NCI-H2107 treated with DMSO at 0.1 percent for 48 hours (cell line): ENCODE results near the gene POC1B.

Experiments
- DNase-seq: peaks from one replicate; lab custom pipeline; 2025; ENCODE audit not compliant: unreplicated experiment; lab: John Stamatoyannopoulos, UW

Gene POC1B

GRCh38 chr12:89389755-89390661 is 135.8 kb downstream of the POC1B start:
- DNase-seq = no peak

- DNase-seq = no peak
Measured at GRCh38 chr12:89386138-89386537, 139.7 kb downstream of the POC1B start.

DNA sequence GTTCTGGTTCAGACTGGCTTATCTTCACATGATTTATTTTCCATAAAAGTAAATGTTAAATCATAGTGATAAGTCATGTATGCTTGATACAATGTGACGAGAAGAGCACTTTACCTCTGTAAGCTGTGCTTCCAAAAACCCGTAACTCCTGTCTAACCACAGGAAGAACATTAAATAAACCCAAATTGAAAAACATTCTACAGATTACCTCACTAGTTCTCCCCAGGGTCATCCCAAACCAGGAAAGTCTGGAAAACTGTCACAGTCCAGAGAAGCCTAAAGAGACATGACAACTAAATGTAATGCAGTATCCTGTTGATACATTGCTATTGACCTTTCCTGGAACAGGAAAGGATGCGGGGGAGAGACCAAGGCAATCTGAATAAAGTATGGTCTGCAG is 141.0 kb downstream of the POC1B start:
- no peak for DNase-seq

- no peak for DNase-seq
Measured at GRCh38 chr12:89384050-89384758, 141.6 kb downstream of the POC1B start.

DNA sequence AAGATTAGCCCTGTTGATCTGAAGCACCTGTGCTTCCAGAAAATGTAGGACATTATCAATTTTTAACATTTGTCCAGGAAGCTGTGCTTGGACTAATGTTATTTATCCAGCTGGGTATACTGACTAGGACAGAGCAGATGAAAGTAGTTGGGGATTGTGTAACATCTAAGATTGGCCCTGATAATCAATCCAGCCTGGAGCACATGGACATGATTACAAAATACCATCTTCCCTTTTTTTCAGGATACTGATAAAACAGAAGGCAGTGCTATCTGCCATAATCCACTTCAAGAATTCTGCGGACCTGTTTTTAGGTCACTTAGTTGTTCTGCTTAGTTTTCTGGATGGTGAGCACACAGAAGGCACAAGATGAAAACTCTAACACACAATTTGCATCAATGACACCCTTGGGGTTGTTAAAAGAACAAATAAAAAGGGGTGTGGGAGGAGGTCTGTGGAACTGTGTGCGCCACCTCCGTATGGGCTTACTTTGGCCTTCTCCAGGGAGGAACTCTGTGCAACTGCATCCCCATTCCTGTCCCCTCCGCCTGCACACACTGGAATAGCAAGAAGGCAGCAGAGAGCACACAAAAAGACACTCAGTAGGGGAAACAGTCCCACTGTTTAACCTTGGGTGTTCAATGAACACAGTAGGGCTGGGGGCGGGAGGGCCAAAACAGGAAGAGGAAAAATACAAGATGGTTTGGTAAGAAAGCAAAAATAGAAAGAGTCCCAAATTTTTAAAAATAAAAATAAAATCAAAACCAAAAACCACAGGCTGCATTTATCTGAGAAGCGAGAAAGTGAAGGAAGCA is 142.4 kb downstream of the POC1B start:
- DNase-seq = no peak

DNA sequence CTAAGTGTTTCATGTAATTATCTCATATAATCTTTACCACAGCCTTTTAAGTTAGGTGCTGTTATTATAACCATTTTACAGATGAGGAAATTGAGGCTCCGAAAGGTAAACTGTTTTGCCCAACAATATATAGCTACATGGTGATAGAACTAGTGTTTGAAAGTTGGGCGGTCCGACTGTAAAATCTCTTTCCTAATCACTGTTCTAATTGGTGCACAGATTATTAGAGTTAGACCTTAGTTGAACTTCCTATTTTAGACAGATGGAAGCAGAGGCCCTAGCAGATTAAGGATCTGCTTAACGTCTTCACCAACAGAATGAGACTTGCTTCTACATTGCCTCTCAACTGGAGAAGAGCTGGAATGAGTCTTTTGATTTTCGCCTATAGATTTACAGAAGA is 143.5 kb downstream of the POC1B start:
- DNase-seq = no peak

DNA sequence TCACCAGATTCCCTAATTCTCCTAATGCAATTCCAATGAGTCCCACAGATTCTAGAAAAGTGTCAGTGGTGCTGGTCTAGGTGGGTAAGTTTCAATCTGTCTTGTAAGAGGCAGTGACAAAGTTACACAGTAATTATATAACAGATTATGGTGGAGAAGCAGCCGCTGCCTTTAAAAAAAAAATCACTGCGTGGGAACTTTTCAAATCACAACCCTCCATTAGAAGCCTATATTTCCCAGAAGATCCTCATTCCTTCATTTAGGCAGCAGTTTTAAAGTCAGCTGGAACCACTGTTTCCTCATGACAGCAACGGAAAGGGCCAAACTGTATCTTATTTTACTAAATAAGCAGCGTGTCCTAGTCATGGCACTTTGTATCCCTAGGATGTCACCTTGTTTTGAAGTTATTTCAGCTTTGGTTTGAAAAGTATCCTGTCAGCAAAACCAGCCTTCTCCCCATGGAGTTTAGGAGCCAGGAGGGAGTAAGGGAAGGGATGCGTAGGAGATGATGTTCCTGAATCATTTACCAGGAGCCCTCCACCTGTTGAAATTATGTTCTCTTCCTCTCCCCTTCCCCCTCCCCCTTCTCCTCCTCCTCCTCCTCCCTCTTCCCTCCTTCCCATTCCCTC is 145.9 kb downstream of the POC1B start:
- DNase-seq = no peak

DNA sequence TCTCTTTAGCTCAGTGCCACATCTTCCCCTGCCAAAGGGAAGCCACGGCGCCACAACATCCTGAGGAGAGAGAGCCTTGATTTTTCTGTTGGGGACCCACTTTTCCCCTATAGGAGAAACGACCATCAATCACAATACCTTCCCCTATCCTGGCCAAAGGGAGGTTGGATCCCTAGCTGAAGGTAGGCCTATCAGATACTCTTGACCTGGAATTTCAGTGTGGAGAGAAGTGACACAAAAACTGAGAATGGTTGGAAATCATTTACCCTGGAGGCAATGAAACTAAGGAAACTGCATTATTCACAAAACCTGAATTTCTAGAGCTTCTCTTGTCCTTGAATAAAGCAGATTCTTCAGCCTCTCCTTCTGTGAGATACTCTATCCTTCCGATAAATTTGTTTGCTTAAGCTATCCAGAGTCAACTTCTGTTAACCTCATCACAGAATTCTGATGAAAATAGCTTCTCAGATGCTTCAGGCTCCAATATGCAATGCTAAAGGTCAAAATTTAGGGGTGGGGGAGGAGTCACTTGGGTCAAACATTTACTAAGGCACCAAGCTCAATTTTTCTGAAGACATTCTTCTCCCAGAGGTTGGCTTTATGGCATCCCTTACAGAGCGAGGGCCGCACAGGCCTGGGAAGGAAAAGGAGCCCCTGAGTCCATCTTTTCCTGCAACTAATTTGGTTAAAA is 146.6 kb downstream of the POC1B start:
- DNase-seq = no peak

DNA sequence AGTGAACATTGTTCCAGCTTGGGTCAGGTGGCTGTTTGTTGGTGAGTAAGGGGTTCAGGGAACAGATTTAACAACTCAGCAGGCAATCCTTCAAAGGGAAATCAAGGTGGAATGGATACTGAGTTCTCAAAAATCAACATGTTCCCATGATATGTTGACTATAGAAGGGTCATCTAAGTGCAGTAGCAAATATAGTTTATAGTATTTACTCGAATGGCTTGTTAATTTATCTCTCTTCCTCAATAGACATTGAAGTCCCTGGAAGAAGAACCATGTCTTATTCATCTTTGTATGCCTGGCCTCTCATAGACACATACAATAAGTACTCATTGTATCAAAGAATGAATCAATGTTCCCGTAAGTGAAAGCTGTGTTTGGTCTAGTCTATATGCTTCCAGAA is 149.0 kb downstream of the POC1B start:
- no peak for DNase-seq

GRCh38 chr12:89376202-89376529 is 149.7 kb downstream of the POC1B start:
- DNase-seq = no peak

DNA sequence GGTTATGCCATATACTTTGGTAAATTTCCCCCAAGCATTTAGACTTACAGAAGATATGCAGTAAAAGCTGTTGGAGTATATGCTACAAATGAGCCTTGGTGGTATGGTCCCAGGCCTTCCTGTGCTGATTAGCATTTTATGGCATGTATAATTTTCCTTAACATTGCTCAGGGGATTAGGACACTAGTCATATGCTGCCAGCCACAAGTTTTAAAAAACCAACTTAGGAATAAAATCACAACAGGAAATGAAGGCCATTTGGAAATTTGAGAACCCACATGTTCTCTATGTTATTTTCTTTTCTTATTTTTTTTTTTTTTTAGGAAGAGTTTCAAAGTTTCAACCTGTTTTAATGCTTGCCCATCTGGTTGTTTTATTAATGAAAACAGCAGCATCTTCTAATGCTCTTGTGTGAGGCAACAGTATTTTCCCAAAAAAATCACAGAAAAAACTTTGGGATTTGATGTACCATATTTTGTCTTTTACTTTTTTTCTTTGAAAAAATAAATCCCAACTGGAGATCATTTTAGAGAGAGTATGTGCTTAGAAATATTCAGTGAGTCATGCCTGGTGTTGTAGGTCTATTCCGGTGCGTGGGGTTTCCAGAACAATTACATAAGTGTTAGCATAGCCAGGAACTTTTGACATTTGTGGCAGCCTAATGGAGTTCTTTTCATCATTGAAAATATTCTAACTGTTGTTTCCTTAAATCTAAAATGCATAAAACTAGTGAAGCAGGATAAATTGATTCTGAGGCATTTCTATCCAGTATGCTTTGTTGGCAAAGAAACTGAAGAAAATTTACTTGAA is 151.9 kb downstream of the POC1B start:
- no peak for DNase-seq

- no peak for DNase-seq
Measured at GRCh38 chr12:89372584-89373370, 153.1 kb downstream of the POC1B start.

GRCh38 chr12:89370850-89371249 is 155.0 kb downstream of the POC1B start:
- no peak for DNase-seq

DNA sequence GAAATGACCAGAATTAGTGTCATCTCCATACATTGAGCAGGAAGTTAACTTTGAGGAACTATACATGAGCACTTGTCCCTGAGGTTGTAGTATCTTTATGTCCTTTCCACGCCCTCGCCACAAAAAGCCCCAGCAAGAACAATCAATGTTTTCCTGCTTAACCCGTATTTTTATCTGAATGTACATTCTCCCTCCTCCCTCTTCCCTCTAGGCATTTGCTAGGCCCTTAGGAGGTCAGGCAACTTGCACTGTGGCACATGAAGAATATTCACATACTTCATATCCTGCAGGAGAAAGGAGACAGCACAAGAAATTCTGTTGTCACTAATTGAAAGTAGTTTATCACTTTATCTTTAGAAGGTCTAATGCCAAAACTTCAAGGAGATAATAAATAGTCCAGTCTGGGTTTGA is 155.4 kb downstream of the POC1B start:
- DNase-seq = no peak
